GM12875 (cell line): ENCODE measurements around the gene SCUBE2.
"Not testable (repeated sequence)": the region's sequence is repeated elsewhere in the genome, so short reads cannot be mapped to it uniquely, and the experiment has no call there.

Experiments
- H3K4me3 ChIP-seq: one replicate; pipeline ENCODE4 v1.5.1; 2011; ENCODE audit warnings: low read depth, low read length, control low read depth
- CTCF ChIP-seq: IDR thresholded peaks from 2 replicates; pipeline ENCODE4 v1.5.1; 2011; ENCODE audit warnings: low read depth, mild to moderate bottlenecking, control low read depth, inconsistent platforms, low read length, moderate library complexity, borderline replicate concordance; ENCODE audit not compliant: insufficient read depth

SCUBE2 gene

GRCh38 chr11:8998017-8998416 lies 93.4 kb downstream of the SCUBE2 start:
- TF ChIP-seq CTCF: no peak
- no peak overlapping the region for H3K4me3 ChIP-seq

GRCh38 chr11:8997451-8997850 lies 93.9 kb downstream of the SCUBE2 start:
- H3K4me3 ChIP-seq: no peak overlapping the region
- no peak for TF ChIP-seq CTCF

- H3K4me3 ChIP-seq: no peak overlapping the region
- no peak for TF ChIP-seq CTCF
Measured at GRCh38 chr11:8989453-8989852, 101.9 kb downstream of the SCUBE2 start.

GRCh38 chr11:8988329-8989234 lies 102.8 kb downstream of the SCUBE2 start:
- no peak for TF ChIP-seq CTCF
- no peak overlapping the region for H3K4me3 ChIP-seq

- no peak overlapping the region for H3K4me3 ChIP-seq
Measured at GRCh38 chr11:8987446-8987845, 104.0 kb downstream of the SCUBE2 start.

GRCh38 chr11:8986772-8987171 lies 104.6 kb downstream of the SCUBE2 start:
- not testable (repeated sequence) for H3K4me3 ChIP-seq

More at GRCh38 chr11:8987446-8987845, 104.0 kb downstream of the SCUBE2 start:
- TF ChIP-seq CTCF: no peak

- TF ChIP-seq CTCF: no peak
- H3K4me3 ChIP-seq: no peak overlapping the region
Measured at GRCh38 chr11:8985462-8985861, 105.9 kb downstream of the SCUBE2 start.

GRCh38 chr11:8983552-8983951 lies 107.8 kb downstream of the SCUBE2 start:
- TF ChIP-seq CTCF: no peak
- H3K4me3 ChIP-seq: no peak overlapping the region
